ENCODE results near the gene OR14J1. TPM values are rescaled to one million over a fixed set of nuclear protein-coding genes. Genes with fewer than 3 reads are reported as not detected.
"Not testable (repeated sequence)": the region's sequence is repeated elsewhere in the genome, so short reads cannot be mapped to it uniquely, and the experiment has no call there.

The OR14J1 gene
- total RNA-seq, 4 donors from 2014 or later, result not detected

GRCh38 chr6:29325777-29326176, 24.3 kb downstream of the OR14J1 start:
- no peaks in the 10 kb centered on the region for H3K27me3 ChIP-seq
- WGBS, 2 donors (ENCODE audit: low coverage in 1 of 2), result 46 to 48% methylated on average over 4 of the region's 4 CpGs
- in situ Hi-C loops (cut with MboI; ENCODE audit: low pct_ligation_motif_present in 1 of 4, low pct_unique_long_range_greater_than_20kb in 1 of 4, low sequenced_read_pairs in 3 of 4) (no loop called here), intact Hi-C loops (cut with DNase I; ENCODE audit: low total_unique reads) (no loop called here)
- no peak overlapping the region for H3K4me3 ChIP-seq
- H3K9me3 ChIP-seq, result no peaks in the 10 kb centered on the region
- no peaks in the 10 kb centered on the region for H3K4me1 ChIP-seq
- DNase-seq, result no peak
- H3K36me3 ChIP-seq, result no peaks in the 10 kb centered on the region
- no peak for TF ChIP-seq EP300 (IDR thresholded peaks at IDR 0.05; ENCODE audit: low read depth)
- no peak for TF ChIP-seq POLR2AphosphoS5 (IDR thresholded peaks at IDR 0.05)
- no peak for TF ChIP-seq CTCF (IDR thresholded peaks at IDR 0.05)
- no peak for TF ChIP-seq POLR2A (IDR thresholded peaks at IDR 0.05)
- no peak overlapping the region for H3K27ac ChIP-seq

GRCh38 chr6:29332676-29333075, 31.2 kb downstream of the OR14J1 start:
- H3K4me1 ChIP-seq, result no peaks in the 10 kb centered on the region
- intact Hi-C loops (cut with DNase I; ENCODE audit: low total_unique reads), result no loop called here
- H3K27me3 ChIP-seq, result no peaks in the 10 kb centered on the region
- no peak overlapping the region for H3K27ac ChIP-seq
- in situ Hi-C loops (cut with MboI; ENCODE audit: low pct_ligation_motif_present in 1 of 4, low pct_unique_long_range_greater_than_20kb in 1 of 4, low sequenced_read_pairs in 3 of 4), result no loop called here
- DNase-seq, result no peak
- H3K4me3 ChIP-seq, result no peak overlapping the region
- TF ChIP-seq POLR2A (IDR thresholded peaks at IDR 0.05), result no peak
- no peaks in the 10 kb centered on the region for H3K9me3 ChIP-seq
- H3K36me3 ChIP-seq, result no peaks in the 10 kb centered on the region

GRCh38 chr6:29336269-29336668, 34.8 kb downstream of the OR14J1 start:
- no peak for DNase-seq
- 71 to 84% methylated on average over 2 of the region's 2 CpGs for whole genome bisulfite sequencing, 2 donors (ENCODE audit: low coverage in 1 of 2)
- intact Hi-C loops (cut with DNase I; ENCODE audit: low total_unique reads), result no loop called here
- H3K9me3 ChIP-seq, result no peaks in the 10 kb centered on the region
- H3K27me3 ChIP-seq, result no peaks in the 10 kb centered on the region
- H3K4me1 ChIP-seq, result no peaks in the 10 kb centered on the region
- no peak for TF ChIP-seq POLR2A (IDR thresholded peaks at IDR 0.05)
- no peak for TF ChIP-seq CTCF (IDR thresholded peaks at IDR 0.05)
- TF ChIP-seq EP300 (IDR thresholded peaks at IDR 0.05; ENCODE audit: low read depth), result no peak
- no peak for TF ChIP-seq POLR2AphosphoS5 (IDR thresholded peaks at IDR 0.05)
- H3K27ac ChIP-seq, result no peak overlapping the region
- in situ Hi-C loops (cut with MboI; ENCODE audit: low pct_ligation_motif_present in 1 of 4, low pct_unique_long_range_greater_than_20kb in 1 of 4, low sequenced_read_pairs in 3 of 4), result no loop called here
- no peak overlapping the region for H3K4me3 ChIP-seq
- H3K36me3 ChIP-seq, result no peaks in the 10 kb centered on the region

GRCh38 chr6:29345380-29345779, 43.9 kb downstream of the OR14J1 start:
- WGBS, 2 donors (ENCODE audit: low coverage in 1 of 2), result 63 to 69% methylated on average over 3 of the region's 3 CpGs
- intact Hi-C loops (cut with DNase I; ENCODE audit: low total_unique reads), result no loop called here
- no peaks in the 10 kb centered on the region for H3K27me3 ChIP-seq

GRCh38 chr6:29349348-29349747, 47.8 kb downstream of the OR14J1 start:
- H3K27ac ChIP-seq; intact Hi-C loops (cut with DNase I; ENCODE audit: low total_unique reads); H3K36me3 ChIP-seq; H3K4me3 ChIP-seq; H3K4me1 ChIP-seq; DNase-seq; H3K9me3 ChIP-seq; in situ Hi-C loops (cut with MboI; ENCODE audit: low pct_ligation_motif_present in 1 of 4, low pct_unique_long_range_greater_than_20kb in 1 of 4, low sequenced_read_pairs in 3 of 4); H3K27me3 ChIP-seq: not testable (repeated sequence)
- WGBS, 2 donors (ENCODE audit: low coverage in 1 of 2), result 94 to 100% methylated on average over 3 of the region's 3 CpGs

More at GRCh38 chr6:29345380-29345779, 43.9 kb downstream of the OR14J1 start:
- H3K4me1 ChIP-seq, result no peaks in the 10 kb centered on the region
- TF ChIP-seq POLR2A (IDR thresholded peaks at IDR 0.05) (no peak), EP300 (IDR thresholded peaks at IDR 0.05; ENCODE audit: low read depth) (no peak), POLR2AphosphoS5 (IDR thresholded peaks at IDR 0.05) (no peak), CTCF (IDR thresholded peaks at IDR 0.05) (no peak)
- DNase-seq, result no peak
- in situ Hi-C loops (cut with MboI; ENCODE audit: low pct_ligation_motif_present in 1 of 4, low pct_unique_long_range_greater_than_20kb in 1 of 4, low sequenced_read_pairs in 3 of 4), result no loop called here
- H3K9me3 ChIP-seq, result no peaks in the 10 kb centered on the region
- H3K27ac ChIP-seq, result no peak overlapping the region
- no peak overlapping the region for H3K4me3 ChIP-seq
- no peaks in the 10 kb centered on the region for H3K36me3 ChIP-seq

All from transverse colon (tissue), 4 donors.